ENCODE data around the gene USP21. TPM values are rescaled to one million over a fixed set of nuclear protein-coding genes. Genes with fewer than 3 reads are reported as not detected.

USP21 gene
- total and polyA plus RNA-seq, 2 of the 13 experiments (the other 11 are each of a cell fraction or from before 2014, with no cell fraction given) = 10.1 to 33.1 TPM

GRCh38 chr1:161117759-161118581 is 41.3 kb upstream of the USP21 start, which contains the start of the genes NIT1 and PFDN2 (continued):
- TF ChIP-seq, protein P1, sequence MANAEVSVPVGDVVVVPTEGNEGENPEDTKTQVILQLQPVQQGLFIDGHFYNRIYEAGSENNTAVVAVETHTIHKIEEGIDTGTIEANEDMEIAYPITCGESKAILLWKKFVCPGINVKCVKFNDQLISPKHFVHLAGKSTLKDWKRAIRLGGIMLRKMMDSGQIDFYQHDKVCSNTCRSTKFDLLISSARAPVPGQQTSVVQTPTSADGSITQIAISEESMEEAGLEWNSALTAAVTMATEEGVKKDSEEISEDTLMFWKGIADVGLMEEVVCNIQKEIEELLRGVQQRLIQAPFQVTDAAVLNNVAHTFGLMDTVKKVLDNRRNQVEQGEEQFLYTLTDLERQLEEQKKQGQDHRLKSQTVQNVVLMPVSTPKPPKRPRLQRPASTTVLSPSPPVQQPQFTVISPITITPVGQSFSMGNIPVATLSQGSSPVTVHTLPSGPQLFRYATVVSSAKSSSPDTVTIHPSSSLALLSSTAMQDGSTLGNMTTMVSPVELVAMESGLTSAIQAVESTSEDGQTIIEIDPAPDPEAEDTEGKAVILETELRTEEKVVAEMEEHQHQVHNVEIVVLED (CRISPR knock-in tag; IDR thresholded peaks at IDR 0.05; ENCODE audit: borderline replicate concordance) = peak; percentile 88
- TF ChIP-seq ZNF501 (CRISPR knock-in tag; IDR thresholded peaks at IDR 0.05) = peak; percentile 78; the same call in 1 of the 2 replicates
- TF ChIP-seq, protein P2, sequence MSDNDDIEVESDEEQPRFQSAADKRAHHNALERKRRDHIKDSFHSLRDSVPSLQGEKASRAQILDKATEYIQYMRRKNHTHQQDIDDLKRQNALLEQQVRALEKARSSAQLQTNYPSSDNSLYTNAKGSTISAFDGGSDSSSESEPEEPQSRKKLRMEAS (IDR thresholded peaks at IDR 0.05) = peak; percentile 69; the same call in 1 of the 2 replicates
- TF ChIP-seq JARID2 (CRISPR knock-in tag; IDR thresholded peaks at IDR 0.05; ENCODE audit: insufficient replicate concordance) = peak; percentile 33
- 0 out of 2 replicates have a peak, but pooled peaks have one; percentile 40 for TF ChIP-seq NCOA2 (CRISPR knock-in tag; IDR thresholded peaks at IDR 0.05)
- TF ChIP-seq, protein P3, sequence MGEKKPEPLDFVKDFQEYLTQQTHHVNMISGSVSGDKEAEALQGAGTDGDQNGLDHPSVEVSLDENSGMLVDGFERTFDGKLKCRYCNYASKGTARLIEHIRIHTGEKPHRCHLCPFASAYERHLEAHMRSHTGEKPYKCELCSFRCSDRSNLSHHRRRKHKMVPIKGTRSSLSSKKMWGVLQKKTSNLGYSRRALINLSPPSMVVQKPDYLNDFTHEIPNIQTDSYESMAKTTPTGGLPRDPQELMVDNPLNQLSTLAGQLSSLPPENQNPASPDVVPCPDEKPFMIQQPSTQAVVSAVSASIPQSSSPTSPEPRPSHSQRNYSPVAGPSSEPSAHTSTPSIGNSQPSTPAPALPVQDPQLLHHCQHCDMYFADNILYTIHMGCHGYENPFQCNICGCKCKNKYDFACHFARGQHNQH (CRISPR knock-in tag; IDR thresholded peaks at IDR 0.05) = peak; percentile 78; the same call in 1 of the 2 replicates
- TF ChIP-seq ZSCAN20 (CRISPR knock-in tag; IDR thresholded peaks at IDR 0.05; ENCODE audit: borderline replicate concordance) = no peak
- TF ChIP-seq TRIM24 (CRISPR knock-in tag; IDR thresholded peaks at IDR 0.05) = no peak
- TF ChIP-seq TCF12 (IDR thresholded peaks at IDR 0.05) = no peak
- TF ChIP-seq TCF12 (CRISPR knock-in tag; IDR thresholded peaks at IDR 0.05) = 0 out of 2 replicates have a peak, but pooled peaks have one; percentile 34
- TF ChIP-seq TEF (CRISPR knock-in tag; IDR thresholded peaks at IDR 0.05) = 0 out of 2 replicates have a peak, but pooled peaks have one; percentile 47
- TF ChIP-seq ZNF615 (CRISPR knock-in tag; IDR thresholded peaks at IDR 0.05; ENCODE audit: borderline replicate concordance) = no peak
- TF ChIP-seq, protein P4, sequence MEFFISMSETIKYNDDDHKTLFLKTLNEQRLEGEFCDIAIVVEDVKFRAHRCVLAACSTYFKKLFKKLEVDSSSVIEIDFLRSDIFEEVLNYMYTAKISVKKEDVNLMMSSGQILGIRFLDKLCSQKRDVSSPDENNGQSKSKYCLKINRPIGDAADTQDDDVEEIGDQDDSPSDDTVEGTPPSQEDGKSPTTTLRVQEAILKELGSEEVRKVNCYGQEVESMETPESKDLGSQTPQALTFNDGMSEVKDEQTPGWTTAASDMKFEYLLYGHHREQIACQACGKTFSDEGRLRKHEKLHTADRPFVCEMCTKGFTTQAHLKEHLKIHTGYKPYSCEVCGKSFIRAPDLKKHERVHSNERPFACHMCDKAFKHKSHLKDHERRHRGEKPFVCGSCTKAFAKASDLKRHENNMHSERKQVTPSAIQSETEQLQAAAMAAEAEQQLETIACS (CRISPR knock-in tag; IDR thresholded peaks at IDR 0.05) = peak; percentile 50; the same call in 1 of the 2 replicates
- peak; percentile 92 for TF ChIP-seq GABPA (IDR thresholded peaks at IDR 0.05; ENCODE audit: low read depth, low read length)
- TF ChIP-seq GABPA (CRISPR knock-in tag; IDR thresholded peaks at IDR 0.05; ENCODE audit: low read depth) = peak; percentile 94
- TF ChIP-seq DR1 (CRISPR knock-in tag; IDR thresholded peaks at IDR 0.05) = peak; percentile 74; the same call in 1 of the 2 replicates
- TF ChIP-seq, protein P5, sequence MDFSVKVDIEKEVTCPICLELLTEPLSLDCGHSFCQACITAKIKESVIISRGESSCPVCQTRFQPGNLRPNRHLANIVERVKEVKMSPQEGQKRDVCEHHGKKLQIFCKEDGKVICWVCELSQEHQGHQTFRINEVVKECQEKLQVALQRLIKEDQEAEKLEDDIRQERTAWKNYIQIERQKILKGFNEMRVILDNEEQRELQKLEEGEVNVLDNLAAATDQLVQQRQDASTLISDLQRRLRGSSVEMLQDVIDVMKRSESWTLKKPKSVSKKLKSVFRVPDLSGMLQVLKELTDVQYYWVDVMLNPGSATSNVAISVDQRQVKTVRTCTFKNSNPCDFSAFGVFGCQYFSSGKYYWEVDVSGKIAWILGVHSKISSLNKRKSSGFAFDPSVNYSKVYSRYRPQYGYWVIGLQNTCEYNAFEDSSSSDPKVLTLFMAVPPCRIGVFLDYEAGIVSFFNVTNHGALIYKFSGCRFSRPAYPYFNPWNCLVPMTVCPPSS (IDR thresholded peaks at IDR 0.05) = no peak
- TF ChIP-seq KDM2A (CRISPR knock-in tag; IDR thresholded peaks at IDR 0.05; ENCODE audit: borderline replicate concordance, low read depth) = peak; percentile 79; the same call in 1 of the 2 replicates
